OCI-LY7 (cell line): ENCODE results near the gene STAG1. TPM values are rescaled to one million over a fixed set of nuclear protein-coding genes. Genes with fewer than 3 reads are reported as not detected.

Experiments
- BruUV-seq: library from RNA; stranded (reverse); fragments of 400-500 nt; replicated peaks from 2 replicates; lab custom pipeline; 2021; lab: Mats Ljungman, UMichigan
- CTCF ChIA-PET: fragments of 300-600 bp; sonication (Branson Sonifier 250); formaldehyde crosslinking; loops from one replicate; lab custom pipeline; 2022; ENCODE audit warnings: antibody characterized with exemption; ENCODE audit not compliant: unreplicated experiment; lab: Charles Lee
- POLR2A ChIA-PET: fragments of 300-600 bp; sonication (Branson Sonifier 250); formaldehyde crosslinking; loops from one replicate; lab custom pipeline; 2022; ENCODE audit warnings: antibody characterized with exemption; lab: Charles Lee
- DNase-seq: peaks from one replicate; pipeline ENCODE4 v3.0.0-alpha.2; 2015; ENCODE audit warnings: low spot score
- H2AFZ ChIP-seq: fragments of 200-600 bp; sonication (generic), shearing (Covaris generic); 2 replicates; pipeline ENCODE4 v1.6.1; 2014; ENCODE audit warnings: mild to moderate bottlenecking, antibody characterized with exemption, low read length, moderate library complexity
- H3K27ac ChIP-seq: fragments of 200-600 bp; sonication (generic); 2 replicates; pipeline ENCODE4 v1.5.1; 2014; ENCODE audit warnings: mixed run types, low read depth, mild to moderate bottlenecking, moderate library complexity, low read length, inconsistent platforms; ENCODE audit not compliant: poor library complexity, severe bottlenecking
- H3K36me3 ChIP-seq: fragments of 200-600 bp; sonication (generic); 2 replicates; pipeline ENCODE4 v1.6.1; 2014; ENCODE audit warnings: mild to moderate bottlenecking, antibody characterized with exemption, low read length, moderate library complexity, mixed read lengths; ENCODE audit not compliant: insufficient read depth
- H3K4me1 ChIP-seq: fragments of 200-600 bp; sonication (generic); 2 replicates; pipeline ENCODE4 v1.5.1; 2014; ENCODE audit warnings: mild to moderate bottlenecking, low read length; ENCODE audit not compliant: insufficient read depth, poor library complexity, severe bottlenecking
- H3K4me2 ChIP-seq: fragments of 200-600 bp; sonication (generic); 2 replicates; pipeline ENCODE4 v1.6.1; 2014; ENCODE audit warnings: mild to moderate bottlenecking, low read length
- H3K4me3 ChIP-seq: fragments of 200-600 bp; sonication (generic); 2 replicates; pipeline ENCODE4 v1.5.1; 2014; ENCODE audit warnings: mild to moderate bottlenecking, low read depth, low read length; ENCODE audit not compliant: poor library complexity, severe bottlenecking
- H3K79me2 ChIP-seq: fragments of 200-600 bp; sonication (generic); 2 replicates; pipeline ENCODE4 v1.6.1; 2016; ENCODE audit warnings: low read depth, mild to moderate bottlenecking, low read length, moderate library complexity, mixed read lengths; ENCODE audit not compliant: insufficient read depth
- H3K9me2 ChIP-seq: fragments of 200-600 bp; sonication (generic); 2 replicates; pipeline ENCODE4 v1.6.1; 2016; ENCODE audit warnings: mild to moderate bottlenecking, low read length, mixed read lengths; ENCODE audit not compliant: insufficient read depth
- H3K9me3 ChIP-seq: fragments of 200-600 bp; sonication (generic); 2 replicates; pipeline ENCODE4 v1.6.1; 2014; ENCODE audit warnings: mild to moderate bottlenecking, mixed run types, low read length, mixed read lengths
- H4K20me1 ChIP-seq: fragments of 200-600 bp; sonication (generic); 2 replicates; pipeline ENCODE4 v1.6.1; 2014; ENCODE audit warnings: mild to moderate bottlenecking, antibody characterized with exemption, low read length, moderate library complexity, mixed read lengths; ENCODE audit not compliant: insufficient read depth
- CTCF ChIP-seq: fragments of 200-600 bp; sonication (generic); conservative IDR thresholded peaks from 2 replicates; pipeline ENCODE4 v1.5.1; 2014; ENCODE audit warnings: mild to moderate bottlenecking, antibody characterized with exemption, low read length, moderate library complexity, mixed read lengths
- EZH2phosphoT487 ChIP-seq: fragments of 200-600 bp; sonication (generic); IDR thresholded peaks from 2 replicates; pipeline ENCODE4 v1.6.1; 2018; ENCODE audit warnings: low read depth, borderline replicate concordance, mild to moderate bottlenecking, mixed run types, antibody characterized with exemption, low read length, moderate library complexity, mixed read lengths
- intact Hi-C: fragments of 100-400 bp; cut with micrococcal nuclease; formaldehyde crosslinking; loops from one replicate; pipeline ENCODE4 v1.10.0; 2022; ENCODE audit not compliant: unreplicated experiment
- total RNA-seq, 2 experiments: library from RNA; depleted of rRNA in 1 of 2; stranded (reverse); fragments of >200 nt in 1 of 2; shearing (Covaris generic) in 1 of 2; gene quantifications; 2 replicates each; pipeline ENCODE4 v1.2.3, GENCODE V29; 2014 to 2022

Gene STAG1
- total RNA-seq, 2 experiments from 2014 or later: 30.7 to 46.6 TPM

DNA sequence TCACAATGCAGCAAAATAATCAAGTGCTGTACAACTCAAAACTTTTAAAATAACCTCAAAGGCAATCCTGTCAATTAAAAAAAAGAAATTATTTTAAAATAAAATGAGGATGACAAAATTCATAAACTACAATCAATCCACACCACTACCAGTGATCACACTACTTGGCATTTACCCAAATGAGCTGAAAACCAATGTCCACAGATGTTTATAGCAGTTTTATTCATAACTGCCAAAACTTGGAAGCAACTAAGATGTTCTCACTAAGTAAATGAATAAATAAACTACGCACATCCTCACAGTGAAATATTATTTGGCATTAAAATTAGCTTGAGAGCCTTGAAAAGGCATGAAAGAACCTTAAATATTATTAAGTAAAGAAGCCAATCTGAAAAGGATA lies 121.3 kb downstream of the STAG1 start:
- CTCF ChIA-PET: no interaction called here
- H3K4me1 ChIP-seq: no peaks in the 10 kb centered on the region
- intact Hi-C loops: no loop called here
- no peak overlapping the region for H3K4me3 ChIP-seq
- BruUV-seq: no TSS peak
- DNase-seq: no peak
- TF ChIP-seq EZH2phosphoT487 (no peak), CTCF (no peak)
- H3K9me2 ChIP-seq: no peaks in the 10 kb centered on the region
- POLR2A ChIA-PET: no interaction called here
- H3K9me3 ChIP-seq: peaks cover 15% of the 10 kb centered on the region
- no peak overlapping the region for H3K27ac ChIP-seq
- H3K4me2 ChIP-seq: no peak overlapping the region
- H4K20me1 ChIP-seq: no peaks in the 10 kb centered on the region; the same call in 1 of the 2 replicates
- H2AFZ ChIP-seq: no peak overlapping the region
- peaks cover 65% of the 10 kb centered on the region for H3K79me2 ChIP-seq
- peaks cover 41% of the 10 kb centered on the region for H3K36me3 ChIP-seq

GRCh38 chr3:136626493-136626892 lies 125.7 kb downstream of the STAG1 start:
- Histone ChIP-seq H3K79me2 (peaks cover 45% of the 10 kb centered on the region), H3K4me2 (no peak overlapping the region), H3K4me1 (no peaks in the 10 kb centered on the region), H3K9me2 (no peaks in the 10 kb centered on the region), H2AFZ (no peak overlapping the region), H3K27ac (no peak overlapping the region), H4K20me1 (no peaks in the 10 kb centered on the region), H3K36me3 (peaks cover 55% of the 10 kb centered on the region), H3K4me3 (no peak overlapping the region), H3K9me3 (peaks cover 15% of the 10 kb centered on the region)
- BruUV-seq: no TSS peak
- ChIA-PET POLR2A (interaction anchor here (0.5 to 1.0 kb wide), 3 partner anchors 25 to 174 kb away, joined by 3 to 4 read pairs (median 3); no protein-coding TSS in a partner anchor), CTCF (no interaction called here)
- TF ChIP-seq CTCF (no peak), EZH2phosphoT487 (no peak)
- intact Hi-C loops: no loop called here
- no peak for DNase-seq

DNA sequence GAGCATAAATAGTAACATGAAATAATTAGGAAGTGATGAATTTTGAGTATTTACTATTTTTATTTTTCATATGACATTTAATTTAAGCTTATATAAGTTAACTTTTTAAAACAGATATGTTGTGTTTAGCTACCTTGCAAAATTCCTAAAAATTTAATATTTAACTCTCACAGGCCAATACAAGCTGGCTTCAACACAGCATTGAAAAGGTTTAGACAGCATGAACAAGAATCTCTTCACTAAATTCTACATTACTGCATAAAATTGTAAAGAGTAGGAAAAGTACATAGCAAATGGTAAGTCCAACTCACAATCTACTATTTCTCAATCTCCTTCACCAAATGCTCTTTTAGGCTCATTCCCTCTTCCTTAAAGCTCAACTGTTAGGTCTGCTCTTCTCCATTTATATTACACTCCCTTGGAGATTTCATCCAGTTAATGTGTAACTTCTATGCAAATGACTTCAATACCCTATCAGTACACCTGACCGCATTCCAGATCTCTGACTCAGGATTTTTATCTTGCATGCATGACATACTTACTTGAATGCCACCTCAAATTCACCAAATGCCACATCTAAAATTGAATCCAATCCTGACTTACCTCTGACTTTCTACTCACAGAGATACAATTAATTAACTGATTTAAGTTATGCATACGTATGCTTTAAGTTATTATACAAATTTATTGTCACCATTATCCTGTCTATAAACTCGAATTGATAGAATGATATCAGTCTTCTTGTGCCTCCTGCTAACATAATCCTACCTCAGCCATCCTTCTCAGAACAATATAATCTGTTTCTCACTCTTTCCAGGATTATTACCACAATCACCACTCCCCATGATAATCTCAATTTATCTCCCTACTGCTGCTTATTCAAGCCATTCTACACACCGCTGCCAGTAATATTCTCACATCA lies 127.0 kb downstream of the STAG1 start:
- ChIA-PET POLR2A (interaction anchor here (0.5 kb wide), 1 partner anchor 71 kb away, joined by 3 read pairs; no protein-coding TSS in a partner anchor), CTCF (no interaction called here)
- Histone ChIP-seq H3K4me2 (no peak overlapping the region), H3K36me3 (peaks cover 63% of the 10 kb centered on the region), H3K79me2 (peaks cover 32% of the 10 kb centered on the region), H3K27ac (no peak overlapping the region), H2AFZ (no peak overlapping the region), H3K9me2 (no peaks in the 10 kb centered on the region), H3K9me3 (peaks cover 15% of the 10 kb centered on the region), H4K20me1 (no peaks in the 10 kb centered on the region), H3K4me3 (no peak overlapping the region), H3K4me1 (no peaks in the 10 kb centered on the region)
- BruUV-seq: no TSS peak
- DNase-seq: no peak
- TF ChIP-seq EZH2phosphoT487: no peak
- TF ChIP-seq CTCF: no peak
- intact Hi-C loops: no loop called here
